Subcutaneous adipose tissue (tissue), 4 donors: ENCODE measurements around the gene PGBD5. TPM values are rescaled to one million over a fixed set of nuclear protein-coding genes. Genes with fewer than 3 reads are reported as not detected.

Experiments
- CTCF ChIP-seq: fragments of 450-650 bp; IDR thresholded peaks from one replicate; pipeline ENCODE4 v1.5.1; 2016; ENCODE audit warnings: low read depth, mild to moderate bottlenecking, control low read depth, antibody characterized with exemption, moderate library complexity
- total RNA-seq, 4 donors: library from RNA; depleted of rRNA; stranded (reverse); fragments of >200 nt; gene quantifications; one replicate each; pipeline ENCODE4 v1.1.0, GENCODE V29; 2016

Gene PGBD5
- total RNA-seq, 4 donors from 2014 or later = under 0.01 to 5.9 (median 0.27) TPM

DNA sequence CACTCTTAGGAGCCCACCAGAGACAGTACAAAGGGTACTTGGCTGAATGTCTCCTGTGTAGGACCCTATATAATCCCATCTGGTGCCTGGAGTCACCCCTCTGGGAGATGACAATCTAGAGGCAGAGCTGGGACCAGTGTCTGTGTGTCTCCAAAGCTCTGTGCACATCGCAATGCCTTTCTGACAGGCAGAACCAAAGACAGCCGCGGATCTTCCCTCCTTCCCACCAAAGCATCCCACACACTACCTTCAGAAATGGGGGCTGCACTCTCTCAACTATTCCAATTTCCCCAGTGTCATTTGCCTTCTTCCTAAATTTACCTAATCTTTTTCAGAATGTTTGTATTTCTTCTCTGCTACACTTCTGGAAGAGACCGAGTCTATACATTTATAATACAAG, 12.0 kb downstream of the PGBD5 start:
- no peak for TF ChIP-seq CTCF

DNA sequence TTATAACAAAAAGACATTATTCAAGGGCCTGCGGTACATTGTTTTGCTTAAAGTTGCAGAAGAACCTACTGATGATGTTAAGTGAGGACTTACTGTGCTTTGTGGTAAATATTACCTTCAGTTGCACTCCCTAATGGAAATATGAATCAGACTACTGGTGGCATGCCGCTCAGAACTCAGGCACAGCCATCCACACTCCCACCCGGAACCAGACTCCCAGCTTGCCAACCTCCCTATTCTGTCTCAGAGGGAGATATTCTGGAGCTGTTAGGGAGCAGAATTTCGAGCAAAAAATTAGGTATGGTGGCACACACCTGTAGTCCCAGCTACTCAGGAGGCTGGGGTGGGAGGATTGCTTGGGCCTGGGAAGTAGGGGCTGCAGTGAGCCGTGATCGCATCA, 13.1 kb downstream of the PGBD5 start:
- TF ChIP-seq CTCF = no peak

DNA sequence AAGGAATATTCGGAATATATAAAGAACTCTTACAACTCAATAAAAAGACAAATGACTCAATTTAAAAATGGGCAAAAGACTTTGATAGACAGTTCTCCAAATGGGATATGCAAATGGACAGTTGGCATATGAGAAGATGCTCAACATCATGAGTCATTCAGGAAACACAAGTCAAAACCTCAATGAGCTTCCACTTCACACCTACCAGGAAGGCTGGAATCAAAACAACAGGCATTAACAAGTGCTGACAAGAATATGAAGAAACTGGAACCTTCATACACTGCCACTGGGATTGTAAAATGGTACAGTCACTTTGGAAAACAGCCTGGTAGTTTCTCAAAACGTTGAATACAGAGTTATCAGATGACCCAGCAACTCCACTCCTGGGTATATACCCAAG, 17.2 kb downstream of the PGBD5 start:
- no peak for TF ChIP-seq CTCF

GRCh38 chr1:230407351-230407750, 18.8 kb downstream of the PGBD5 start:
- no peak for TF ChIP-seq CTCF

- TF ChIP-seq CTCF = no peak
These were observed 22.7 kb downstream of the PGBD5 start for GRCh38 chr1:230403442-230403841.

DNA sequence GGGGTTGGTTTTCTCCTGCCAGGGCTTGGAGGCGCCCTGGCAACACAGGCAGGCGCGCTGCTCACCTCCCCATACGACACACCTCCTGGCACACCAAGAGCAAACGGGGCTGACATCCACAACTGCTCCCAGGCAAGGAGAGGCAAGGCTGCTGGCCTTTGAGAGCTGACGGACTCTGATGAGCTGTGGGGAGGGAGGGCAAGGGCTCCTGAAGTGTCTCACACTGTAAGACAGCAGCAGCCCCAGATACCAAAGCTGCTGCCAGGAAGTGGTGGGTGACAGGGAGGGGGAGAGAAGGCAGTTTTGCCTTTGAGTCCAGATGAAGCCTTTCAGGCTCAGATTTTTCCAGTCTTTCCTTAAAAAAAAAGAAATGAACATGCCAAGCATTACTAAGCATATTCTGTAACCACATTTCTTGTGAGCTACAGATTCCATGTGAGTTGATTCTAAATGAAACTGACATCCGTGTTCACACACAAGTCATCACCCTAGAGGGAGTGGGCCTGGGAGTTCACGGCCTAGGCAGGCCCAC, 24.3 kb downstream of the PGBD5 start:
- TF ChIP-seq CTCF = no peak

- TF ChIP-seq CTCF = no peak
These were observed 25.0 kb downstream of the PGBD5 start for GRCh38 chr1:230401101-230401500.
